HL-60 (cell line): ENCODE results near the gene TTC28.

Experiments used
- POLR2AphosphoS5 ChIP-seq: IDR thresholded peaks from 2 replicates; pipeline ENCODE4 v1.6.1; 2012; ENCODE audit warnings: low read depth
- TF ChIP-seq, protein P1 (sequence below): IDR thresholded peaks from one replicate; pipeline ENCODE4 v1.5.1; 2011; ENCODE audit warnings: low read length, control low read depth, inconsistent platforms; ENCODE audit not compliant: insufficient read depth

DNA sequence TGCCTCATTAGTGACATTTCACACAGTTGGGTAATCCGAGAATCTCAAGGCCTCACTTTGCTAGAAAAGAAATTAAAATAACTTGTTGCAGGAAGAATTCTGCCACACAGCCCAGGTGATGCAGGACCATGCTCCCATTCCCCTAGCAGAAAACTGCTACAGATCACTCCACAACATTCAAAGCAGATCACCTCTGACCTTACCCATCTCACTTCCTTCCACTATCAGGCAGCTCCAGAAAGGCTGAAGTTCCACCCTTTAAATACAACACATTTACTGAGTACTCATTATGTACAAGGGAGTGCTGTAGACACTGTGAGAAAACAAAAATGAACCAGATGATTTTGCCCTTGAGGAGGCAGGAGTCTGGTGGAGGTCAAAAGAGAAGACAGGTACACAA lies 231.0 kb downstream of the TTC28 start:
- TF ChIP-seq, protein P1, sequence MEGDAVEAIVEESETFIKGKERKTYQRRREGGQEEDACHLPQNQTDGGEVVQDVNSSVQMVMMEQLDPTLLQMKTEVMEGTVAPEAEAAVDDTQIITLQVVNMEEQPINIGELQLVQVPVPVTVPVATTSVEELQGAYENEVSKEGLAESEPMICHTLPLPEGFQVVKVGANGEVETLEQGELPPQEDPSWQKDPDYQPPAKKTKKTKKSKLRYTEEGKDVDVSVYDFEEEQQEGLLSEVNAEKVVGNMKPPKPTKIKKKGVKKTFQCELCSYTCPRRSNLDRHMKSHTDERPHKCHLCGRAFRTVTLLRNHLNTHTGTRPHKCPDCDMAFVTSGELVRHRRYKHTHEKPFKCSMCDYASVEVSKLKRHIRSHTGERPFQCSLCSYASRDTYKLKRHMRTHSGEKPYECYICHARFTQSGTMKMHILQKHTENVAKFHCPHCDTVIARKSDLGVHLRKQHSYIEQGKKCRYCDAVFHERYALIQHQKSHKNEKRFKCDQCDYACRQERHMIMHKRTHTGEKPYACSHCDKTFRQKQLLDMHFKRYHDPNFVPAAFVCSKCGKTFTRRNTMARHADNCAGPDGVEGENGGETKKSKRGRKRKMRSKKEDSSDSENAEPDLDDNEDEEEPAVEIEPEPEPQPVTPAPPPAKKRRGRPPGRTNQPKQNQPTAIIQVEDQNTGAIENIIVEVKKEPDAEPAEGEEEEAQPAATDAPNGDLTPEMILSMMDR, result no peak
- no peak for TF ChIP-seq POLR2AphosphoS5
